ENCODE data around the gene CMIP. TPM values are rescaled to one million over a fixed set of nuclear protein-coding genes. Genes with fewer than 3 reads are reported as not detected.

Gene CMIP
- total RNA-seq, 1 experiment from 2014 or later: 63.7 TPM

DNA sequence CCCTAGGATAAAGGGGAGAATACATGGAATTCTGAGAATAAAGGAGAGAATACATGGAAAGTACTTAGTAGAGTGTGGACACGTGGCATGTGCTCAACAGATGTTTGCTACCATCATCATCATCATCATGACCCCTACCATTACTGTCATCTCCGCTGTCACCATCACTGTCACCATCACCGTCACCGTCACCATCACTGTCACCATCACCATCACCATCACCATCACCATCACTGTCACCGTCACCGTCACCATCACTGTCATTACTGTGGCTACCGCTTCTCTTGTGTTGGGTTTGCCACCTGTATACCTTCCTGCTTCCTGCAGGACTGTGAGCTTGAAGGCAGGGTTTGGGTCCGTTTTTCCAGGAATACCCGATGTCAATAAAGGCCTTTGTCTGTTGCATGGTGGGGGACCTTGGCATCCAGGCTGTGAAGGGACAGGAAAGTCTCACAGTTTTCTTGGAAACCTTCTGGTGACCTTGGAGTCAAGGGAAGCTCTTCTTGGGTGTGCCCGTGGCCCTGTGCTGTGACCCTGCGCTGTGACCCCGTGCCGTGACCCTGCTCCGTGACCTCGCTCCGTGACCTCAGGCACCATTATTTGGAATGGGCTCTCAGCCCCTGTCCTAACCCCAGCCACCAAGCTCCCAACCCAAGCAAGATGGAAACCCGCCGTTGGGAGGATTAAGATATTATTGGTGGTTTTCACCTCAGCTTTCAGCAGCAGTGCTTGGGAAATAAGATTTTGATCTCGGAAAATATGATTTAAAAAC lies 14.4 kb downstream of the CMIP start (continued):
- TF ChIP-seq, protein P1, sequence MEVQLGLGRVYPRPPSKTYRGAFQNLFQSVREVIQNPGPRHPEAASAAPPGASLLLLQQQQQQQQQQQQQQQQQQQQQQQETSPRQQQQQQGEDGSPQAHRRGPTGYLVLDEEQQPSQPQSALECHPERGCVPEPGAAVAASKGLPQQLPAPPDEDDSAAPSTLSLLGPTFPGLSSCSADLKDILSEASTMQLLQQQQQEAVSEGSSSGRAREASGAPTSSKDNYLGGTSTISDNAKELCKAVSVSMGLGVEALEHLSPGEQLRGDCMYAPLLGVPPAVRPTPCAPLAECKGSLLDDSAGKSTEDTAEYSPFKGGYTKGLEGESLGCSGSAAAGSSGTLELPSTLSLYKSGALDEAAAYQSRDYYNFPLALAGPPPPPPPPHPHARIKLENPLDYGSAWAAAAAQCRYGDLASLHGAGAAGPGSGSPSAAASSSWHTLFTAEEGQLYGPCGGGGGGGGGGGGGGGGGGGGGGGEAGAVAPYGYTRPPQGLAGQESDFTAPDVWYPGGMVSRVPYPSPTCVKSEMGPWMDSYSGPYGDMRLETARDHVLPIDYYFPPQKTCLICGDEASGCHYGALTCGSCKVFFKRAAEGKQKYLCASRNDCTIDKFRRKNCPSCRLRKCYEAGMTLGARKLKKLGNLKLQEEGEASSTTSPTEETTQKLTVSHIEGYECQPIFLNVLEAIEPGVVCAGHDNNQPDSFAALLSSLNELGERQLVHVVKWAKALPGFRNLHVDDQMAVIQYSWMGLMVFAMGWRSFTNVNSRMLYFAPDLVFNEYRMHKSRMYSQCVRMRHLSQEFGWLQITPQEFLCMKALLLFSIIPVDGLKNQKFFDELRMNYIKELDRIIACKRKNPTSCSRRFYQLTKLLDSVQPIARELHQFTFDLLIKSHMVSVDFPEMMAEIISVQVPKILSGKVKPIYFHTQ (CRISPR knock-in tag; IDR thresholded peaks at IDR 0.05): no peak
- TF ChIP-seq ATF1 (CRISPR knock-in tag; IDR thresholded peaks at IDR 0.05): no peak
- TF ChIP-seq, protein P2, sequence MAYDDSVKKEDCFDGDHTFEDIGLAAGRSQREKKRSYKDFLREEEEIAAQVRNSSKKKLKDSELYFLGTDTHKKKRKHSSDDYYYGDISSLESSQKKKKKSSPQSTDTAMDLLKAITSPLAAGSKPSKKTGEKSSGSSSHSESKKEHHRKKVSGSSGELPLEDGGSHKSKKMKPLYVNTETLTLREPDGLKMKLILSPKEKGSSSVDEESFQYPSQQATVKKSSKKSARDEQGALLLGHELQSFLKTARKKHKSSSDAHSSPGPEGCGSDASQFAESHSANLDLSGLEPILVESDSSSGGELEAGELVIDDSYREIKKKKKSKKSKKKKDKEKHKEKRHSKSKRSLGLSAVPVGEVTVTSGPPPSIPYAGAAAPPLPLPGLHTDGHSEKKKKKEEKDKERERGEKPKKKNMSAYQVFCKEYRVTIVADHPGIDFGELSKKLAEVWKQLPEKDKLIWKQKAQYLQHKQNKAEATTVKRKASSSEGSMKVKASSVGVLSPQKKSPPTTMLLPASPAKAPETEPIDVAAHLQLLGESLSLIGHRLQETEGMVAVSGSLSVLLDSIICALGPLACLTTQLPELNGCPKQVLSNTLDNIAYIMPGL (CRISPR knock-in tag; IDR thresholded peaks at IDR 0.05): no peak

DNA sequence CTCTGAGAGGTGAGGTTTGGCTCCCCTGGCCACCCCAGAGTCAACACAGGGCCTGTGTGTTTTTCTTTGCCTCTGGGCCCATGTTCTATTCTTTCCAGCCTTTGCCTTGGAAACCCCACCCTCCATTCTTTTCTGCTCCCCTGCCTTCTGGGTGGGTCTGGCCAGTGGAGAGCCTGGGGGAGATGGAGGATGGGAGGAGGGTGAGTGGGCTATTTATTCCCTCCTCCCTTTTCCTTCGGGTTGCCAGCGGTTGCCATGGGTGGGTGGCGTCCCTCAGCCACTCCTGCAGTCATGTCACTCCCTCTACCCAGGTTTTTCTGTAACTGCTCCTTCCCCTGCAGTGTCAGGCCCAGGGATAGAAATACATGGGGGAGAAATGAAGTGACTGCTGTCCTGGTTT lies 15.5 kb downstream of the CMIP start:
- DNase-seq (ENCODE audit: low spot score) (no peak), ATAC-seq (no peak)
- Mint-ChIP-seq H3K4me1 (peaks cover 56% of the 10 kb centered on the region), H3K4me3 (no peak overlapping the region), H3K27ac (no peak overlapping the region), H3K36me3 (peaks cover 31% of the 10 kb centered on the region), H3K27me3 (ENCODE audit: low read depth) (no peaks in the 10 kb centered on the region), H3K9me3 (no peaks in the 10 kb centered on the region)
- ChIA-PET POLR2A (no interaction called here), CTCF (no interaction called here)
- TF ChIP-seq RORB (CRISPR knock-in tag; IDR thresholded peaks at IDR 0.05) (no peak), ZBTB21 (CRISPR knock-in tag; IDR thresholded peaks at IDR 0.05; ENCODE audit: borderline replicate concordance) (no peak), GTF2I (CRISPR knock-in tag; conservative IDR thresholded peaks at IDR 0.05) (no peak), IRF2 (CRISPR knock-in tag; IDR thresholded peaks at IDR 0.05; ENCODE audit: borderline replicate concordance, low read depth) (no peak), JAZF1 (CRISPR knock-in tag; IDR thresholded peaks at IDR 0.05) (no peak), KAT7 (CRISPR knock-in tag; IDR thresholded peaks at IDR 0.05; ENCODE audit: borderline replicate concordance) (no peak), PRRX2 (CRISPR knock-in tag; IDR thresholded peaks at IDR 0.05) (no peak), ZNF138 (CRISPR knock-in tag; conservative IDR thresholded peaks at IDR 0.05) (no peak), SOX15 (CRISPR knock-in tag; IDR thresholded peaks at IDR 0.05) (no peak), ZNF121 (CRISPR knock-in tag; IDR thresholded peaks at IDR 0.05) (no peak), HMGA2 (CRISPR knock-in tag; IDR thresholded peaks at IDR 0.05) (no peak)
- TF ChIP-seq, protein P3, sequence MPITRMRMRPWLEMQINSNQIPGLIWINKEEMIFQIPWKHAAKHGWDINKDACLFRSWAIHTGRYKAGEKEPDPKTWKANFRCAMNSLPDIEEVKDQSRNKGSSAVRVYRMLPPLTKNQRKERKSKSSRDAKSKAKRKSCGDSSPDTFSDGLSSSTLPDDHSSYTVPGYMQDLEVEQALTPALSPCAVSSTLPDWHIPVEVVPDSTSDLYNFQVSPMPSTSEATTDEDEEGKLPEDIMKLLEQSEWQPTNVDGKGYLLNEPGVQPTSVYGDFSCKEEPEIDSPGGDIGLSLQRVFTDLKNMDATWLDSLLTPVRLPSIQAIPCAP (CRISPR knock-in tag; IDR thresholded peaks at IDR 0.05): no peak
- TF ChIP-seq, protein P4, sequence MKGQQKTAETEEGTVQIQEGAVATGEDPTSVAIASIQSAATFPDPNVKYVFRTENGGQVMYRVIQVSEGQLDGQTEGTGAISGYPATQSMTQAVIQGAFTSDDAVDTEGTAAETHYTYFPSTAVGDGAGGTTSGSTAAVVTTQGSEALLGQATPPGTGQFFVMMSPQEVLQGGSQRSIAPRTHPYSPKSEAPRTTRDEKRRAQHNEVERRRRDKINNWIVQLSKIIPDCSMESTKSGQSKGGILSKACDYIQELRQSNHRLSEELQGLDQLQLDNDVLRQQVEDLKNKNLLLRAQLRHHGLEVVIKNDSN (CRISPR knock-in tag; IDR thresholded peaks at IDR 0.05): no peak

DNA sequence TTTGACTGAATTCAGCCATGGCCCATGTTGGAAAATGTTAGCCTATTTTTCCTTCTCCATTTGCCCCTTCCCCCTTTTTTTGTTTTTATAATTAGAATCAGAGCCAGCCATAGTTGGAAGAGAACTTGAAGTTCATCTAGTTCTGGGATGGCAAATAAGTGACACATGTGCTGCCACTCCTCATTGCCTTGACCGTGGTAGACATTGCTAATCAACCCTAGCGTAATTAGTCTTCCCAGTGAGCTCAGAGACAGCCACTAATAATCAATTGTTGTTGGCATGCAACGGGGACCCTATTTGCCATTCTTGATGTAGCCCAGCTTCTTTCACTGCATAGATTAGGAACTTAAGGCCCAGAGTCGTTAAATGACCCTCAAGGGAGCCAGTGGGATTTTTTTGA lies 16.6 kb downstream of the CMIP start:
- peaks cover 52% of the 10 kb centered on the region for H3K4me1 Mint-ChIP-seq
- POLR2A ChIA-PET: no interaction called here
- H3K9me3 Mint-ChIP-seq: no peaks in the 10 kb centered on the region
- H3K36me3 Mint-ChIP-seq: peaks cover 30% of the 10 kb centered on the region
- no peaks in the 10 kb centered on the region for H3K27me3 Mint-ChIP-seq (ENCODE audit: low read depth)
- DNase-seq (ENCODE audit: low spot score) (no peak), ATAC-seq (no peak)
- H3K4me3 Mint-ChIP-seq: no peak overlapping the region
- no peak overlapping the region; the same call in 1 of the 2 replicates for H3K27ac Mint-ChIP-seq
- CTCF ChIA-PET: interaction anchor here (0.6 kb wide), 1 partner anchor 36 kb away, joined by 3 read pairs; no protein-coding TSS in a partner anchor
- TF ChIP-seq TEAD4 (CRISPR knock-in tag; IDR thresholded peaks at IDR 0.05): no peak
- no peak for TF ChIP-seq GTF2I (CRISPR knock-in tag; conservative IDR thresholded peaks at IDR 0.05)
- TF ChIP-seq ZNF138 (CRISPR knock-in tag; conservative IDR thresholded peaks at IDR 0.05): no peak
- no peak for TF ChIP-seq ELF4 (CRISPR knock-in tag; IDR thresholded peaks at IDR 0.05; ENCODE audit: low read depth)
- TF ChIP-seq, protein P4 (CRISPR knock-in tag; IDR thresholded peaks at IDR 0.05): no peak
- TF ChIP-seq, protein P5, sequence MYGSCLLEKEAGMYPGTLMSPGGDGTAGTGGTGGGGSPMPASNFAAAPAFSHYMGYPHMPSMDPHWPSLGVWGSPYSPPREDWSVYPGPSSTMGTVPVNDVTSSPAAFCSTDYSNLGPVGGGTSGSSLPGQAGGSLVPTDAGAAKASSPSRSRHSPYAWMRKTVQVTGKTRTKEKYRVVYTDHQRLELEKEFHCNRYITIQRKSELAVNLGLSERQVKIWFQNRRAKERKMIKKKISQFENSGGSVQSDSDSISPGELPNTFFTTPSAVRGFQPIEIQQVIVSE (CRISPR knock-in tag; IDR thresholded peaks at IDR 0.05; ENCODE audit: borderline replicate concordance): no peak
- TF ChIP-seq SMAD3 (CRISPR knock-in tag; IDR thresholded peaks at IDR 0.05; ENCODE audit: borderline replicate concordance): no peak
- TF ChIP-seq NFE2L1 (CRISPR knock-in tag; IDR thresholded peaks at IDR 0.05): no peak
- TF ChIP-seq, protein P6, sequence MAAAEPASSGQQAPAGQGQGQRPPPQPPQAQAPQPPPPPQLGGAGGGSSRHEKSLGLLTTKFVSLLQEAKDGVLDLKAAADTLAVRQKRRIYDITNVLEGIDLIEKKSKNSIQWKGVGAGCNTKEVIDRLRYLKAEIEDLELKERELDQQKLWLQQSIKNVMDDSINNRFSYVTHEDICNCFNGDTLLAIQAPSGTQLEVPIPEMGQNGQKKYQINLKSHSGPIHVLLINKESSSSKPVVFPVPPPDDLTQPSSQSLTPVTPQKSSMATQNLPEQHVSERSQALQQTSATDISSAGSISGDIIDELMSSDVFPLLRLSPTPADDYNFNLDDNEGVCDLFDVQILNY (CRISPR knock-in tag; IDR thresholded peaks at IDR 0.05): no peak
- TF ChIP-seq, protein P7, sequence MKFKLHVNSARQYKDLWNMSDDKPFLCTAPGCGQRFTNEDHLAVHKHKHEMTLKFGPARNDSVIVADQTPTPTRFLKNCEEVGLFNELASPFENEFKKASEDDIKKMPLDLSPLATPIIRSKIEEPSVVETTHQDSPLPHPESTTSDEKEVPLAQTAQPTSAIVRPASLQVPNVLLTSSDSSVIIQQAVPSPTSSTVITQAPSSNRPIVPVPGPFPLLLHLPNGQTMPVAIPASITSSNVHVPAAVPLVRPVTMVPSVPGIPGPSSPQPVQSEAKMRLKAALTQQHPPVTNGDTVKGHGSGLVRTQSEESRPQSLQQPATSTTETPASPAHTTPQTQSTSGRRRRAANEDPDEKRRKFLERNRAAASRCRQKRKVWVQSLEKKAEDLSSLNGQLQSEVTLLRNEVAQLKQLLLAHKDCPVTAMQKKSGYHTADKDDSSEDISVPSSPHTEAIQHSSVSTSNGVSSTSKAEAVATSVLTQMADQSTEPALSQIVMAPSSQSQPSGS (CRISPR knock-in tag; IDR thresholded peaks at IDR 0.05; ENCODE audit: borderline replicate concordance, low read depth): no peak

Data from WTC11 (cell line).